CD4-positive, alpha-beta T cell (primary cell): ENCODE measurements around the gene FBLN7. TPM values are rescaled to one million over a fixed set of nuclear protein-coding genes. Genes with fewer than 3 reads are reported as not detected.

Source experiments
- ATAC-seq: fragments of 200-7000 bp; cut with Tn5 transposase; one replicate; pipeline ENCODE4 v1.10.0; 2022; ENCODE audit warnings: mild to moderate bottlenecking; ENCODE audit not compliant: poor library complexity
- CTCF ChIA-PET: fragments of 350-600 bp; sonication (Branson Sonifier 250); formaldehyde crosslinking; loops from one replicate; lab custom pipeline; 2021; ENCODE audit warnings: antibody characterized with exemption, inconsistent platforms; lab: Charles Lee
- POLR2A ChIA-PET: fragments of 350-600 bp; sonication (Branson Sonifier 250); formaldehyde crosslinking; loops from one replicate; lab custom pipeline; 2021; ENCODE audit warnings: antibody characterized with exemption, inconsistent platforms; lab: Charles Lee
- DNase-seq, 14 experiments: peaks; one replicate each; pipeline ENCODE4 v3.0.0-alpha.2; 2013 to 2020; ENCODE audit warnings: mixed read lengths in 2 of 14
- H3K27ac ChIP-seq, 2 donors: one replicate each; pipeline versions ENCODE4 v1.5.1 to v1.7.0; 2013; ENCODE audit warnings: low read length in 2 of 2, low read depth in 1 of 2, mild to moderate bottlenecking in 1 of 2
- H3K27me3 ChIP-seq, 2 experiments: 1 replicate in 1 of 2; 2 replicates in 1 of 2; pipeline versions ENCODE4 v1.6.1 to v1.7.0; 2013; ENCODE audit warnings: low read length in 2 of 2, control low read depth in 1 of 2, mild to moderate bottlenecking in 1 of 2, moderate library complexity in 1 of 2; ENCODE audit not compliant: insufficient read depth in 2 of 2, control insufficient read depth in 1 of 2
- H3K36me3 ChIP-seq: one replicate; pipeline ENCODE4 v1.6.1; 2013; ENCODE audit warnings: low read length, control low read depth; ENCODE audit not compliant: insufficient read depth
- H3K4me1 ChIP-seq: one replicate; pipeline ENCODE4 v1.6.1; 2013; ENCODE audit warnings: low read length, control low read depth; ENCODE audit not compliant: insufficient read depth
- H3K4me3 ChIP-seq: one replicate; pipeline ENCODE4 v1.5.1; 2013; ENCODE audit warnings: mild to moderate bottlenecking, low read length, moderate library complexity
- H3K9me3 ChIP-seq, 2 experiments: 1 replicate in 1 of 2; 2 replicates in 1 of 2; pipeline versions ENCODE4 v1.6.1 to v1.7.0; 2013; ENCODE audit warnings: low read length in 2 of 2, mild to moderate bottlenecking in 2 of 2, control low read depth in 1 of 2, moderate library complexity in 1 of 2; ENCODE audit not compliant: control insufficient read depth in 1 of 2, insufficient read depth in 1 of 2
- H3K27ac Mint-ChIP-seq: one replicate; pipeline ENCODE4 v1.8.0; 2020; ENCODE audit warnings: mixed read lengths
- H3K27me3 Mint-ChIP-seq: one replicate; pipeline ENCODE4 v1.8.0; 2021; ENCODE audit warnings: mixed read lengths
- H3K36me3 Mint-ChIP-seq: one replicate; pipeline ENCODE4 v1.8.0; 2021; ENCODE audit warnings: low read depth, mixed read lengths
- H3K4me1 Mint-ChIP-seq: one replicate; pipeline ENCODE4 v1.8.0; 2021; ENCODE audit warnings: low read depth, mixed read lengths
- H3K4me3 Mint-ChIP-seq: one replicate; pipeline ENCODE4 v1.8.0; 2020; ENCODE audit warnings: mild to moderate bottlenecking, mixed read lengths
- H3K9me3 Mint-ChIP-seq: one replicate; pipeline ENCODE4 v1.8.0; 2020; ENCODE audit warnings: mixed read lengths
- CTCF ChIP-seq: fragments of 200-600 bp; IDR thresholded peaks from one replicate; pipeline ENCODE4 v1.8.0; 2022; ENCODE audit warnings: antibody characterized with exemption, mild to moderate bottlenecking
- intact Hi-C, 2 experiments: fragments of 100-400 bp; cut with DNase I in 1 of 2; cut with micrococcal nuclease in 1 of 2; formaldehyde crosslinking; loops; one replicate each; pipeline versions ENCODE4 v1.15.1 to v1.9.0; 2023 to 2025; cut with DNase I, micrococcal nuclease
- total RNA-seq, 174 experiments: library from RNA in 2 of 174; stranded (reverse) in 2 of 174; gene quantifications; one replicate each; pipeline ENCODE4 v1.2.3 and lab custom pipeline; 2021 to 2026

Gene FBLN7
- total RNA-seq, 2 experiments from 2014 or later, result 27.0 to 27.2 TPM

GRCh38 chr2:112093216-112093615, 45.0 kb upstream of the FBLN7 start:
- DNase-seq (no peak), ATAC-seq (no peak)
- ChIA-PET POLR2A (no interaction called here), CTCF (no interaction called here)
- intact Hi-C loops, result no loop called here
- H3K9me3 ChIP-seq, result no peaks in the 10 kb centered on the region
- H3K27me3 ChIP-seq, result no peaks in the 10 kb centered on the region
- Mint-ChIP-seq H3K4me3 (no peak overlapping the region), H3K4me1 (peaks cover 9% of the 10 kb centered on the region), H3K9me3 (no peaks in the 10 kb centered on the region), H3K27me3 (no peaks in the 10 kb centered on the region), H3K27ac (peak overlapping the region; percentile 0), H3K36me3 (peaks cover 79% of the 10 kb centered on the region)
- H3K4me3 ChIP-seq, result no peak overlapping the region
- peaks cover 70% of the 10 kb centered on the region for H3K36me3 ChIP-seq
- TF ChIP-seq CTCF, result no peak
- H3K27ac ChIP-seq, result no peak overlapping the region
- no peaks in the 10 kb centered on the region for H3K4me1 ChIP-seq

- Mint-ChIP-seq H3K4me3 (no peak overlapping the region), H3K9me3 (no peaks in the 10 kb centered on the region), H3K4me1 (no peaks in the 10 kb centered on the region), H3K27ac (no peak overlapping the region), H3K36me3 (peaks cover 80% of the 10 kb centered on the region), H3K27me3 (no peaks in the 10 kb centered on the region)
- no peak for TF ChIP-seq CTCF
- Histone ChIP-seq H3K4me3 (no peak overlapping the region), H3K36me3 (peaks cover 66% of the 10 kb centered on the region), H3K27me3 (no peaks in the 10 kb centered on the region), H3K9me3 (no peaks in the 10 kb centered on the region), H3K4me1 (no peaks in the 10 kb centered on the region), H3K27ac (no peak overlapping the region)
- no peak for ATAC-seq
- intact Hi-C loops, result no loop called here
- DNase-seq, result no peak
- ChIA-PET POLR2A (no interaction called here), CTCF (no interaction called here)
Observed at GRCh38 chr2:112095681-112096080, 42.5 kb upstream of the FBLN7 start.

GRCh38 chr2:112096098-112096497, 42.1 kb upstream of the FBLN7 start:
- H3K9me3 ChIP-seq, result no peaks in the 10 kb centered on the region
- H3K36me3 ChIP-seq, result peaks cover 62% of the 10 kb centered on the region
- no peak for TF ChIP-seq CTCF
- no peak overlapping the region for H3K4me3 ChIP-seq
- no peaks in the 10 kb centered on the region for H3K27me3 ChIP-seq
- ChIA-PET POLR2A (no interaction called here), CTCF (no interaction called here)
- H3K36me3 Mint-ChIP-seq, result peaks cover 77% of the 10 kb centered on the region
- H3K4me3 Mint-ChIP-seq, result no peak overlapping the region
- ATAC-seq, result no peak
- intact Hi-C loops, result no loop called here
- no peaks in the 10 kb centered on the region for H3K4me1 ChIP-seq
- H3K27ac Mint-ChIP-seq, result no peak overlapping the region
- H3K27me3 Mint-ChIP-seq, result no peaks in the 10 kb centered on the region
- H3K9me3 Mint-ChIP-seq, result no peaks in the 10 kb centered on the region
- H3K4me1 Mint-ChIP-seq, result no peaks in the 10 kb centered on the region
- no peak for DNase-seq
- H3K27ac ChIP-seq, result no peak overlapping the region
